Spleen (tissue), 11 donors: ENCODE data around the gene PDE4B. TPM values are rescaled to one million over a fixed set of nuclear protein-coding genes. Genes with fewer than 3 reads are reported as not detected.
"Not testable (repeated sequence)": the region's sequence is repeated elsewhere in the genome, so short reads cannot be mapped to it uniquely, and the experiment has no call there.

Experiments used
- DNase-seq: peaks from one replicate; pipeline ENCODE4 v3.0.0-alpha.2; 2020
- H3K27ac ChIP-seq, 8 donors: fragments of 200-600 bp; sonication (generic) in 7 of 8; 1 replicate in 4 of 8; 2 replicates in 4 of 8; pipeline versions ENCODE4 v1.5.0 to v1.8.0; 2016 to 2021; ENCODE audit warnings: inconsistent platforms in 4 of 8, mild to moderate bottlenecking in 4 of 8, moderate library complexity in 1 of 8
- H3K27me3 ChIP-seq, 7 donors: fragments of 200-600 bp; sonication (generic) in 6 of 7; replicated peaks in 1 of 7; 1 replicate in 4 of 7; 2 replicates in 3 of 7; pipeline versions ENCODE4 v1.5.0 to v1.8.0; 2016 to 2021; ENCODE audit warnings: inconsistent platforms in 3 of 7, mild to moderate bottlenecking in 1 of 7
- H3K36me3 ChIP-seq, 6 donors: fragments of 200-600 bp; sonication (generic) in 5 of 6; 1 replicate in 4 of 6; 2 replicates in 2 of 6; pipeline versions ENCODE4 v1.5.0 to v1.8.0; 2016 to 2021; ENCODE audit warnings: inconsistent platforms in 2 of 6
- H3K4me1 ChIP-seq, 6 donors: fragments of 200-600 bp; sonication (generic) in 5 of 6; 1 replicate in 3 of 6; 2 replicates in 3 of 6; pipeline versions ENCODE4 v1.5.0 to v1.8.0; 2016 to 2021; ENCODE audit warnings: inconsistent platforms in 3 of 6
- H3K4me3 ChIP-seq, 8 donors: fragments of 200-600 bp; sonication (generic) in 7 of 8; 1 replicate in 4 of 8; 2 replicates in 4 of 8; pipeline versions ENCODE4 v1.5.0 to v1.8.0; 2016 to 2021; ENCODE audit warnings: inconsistent platforms in 4 of 8, mild to moderate bottlenecking in 4 of 8, moderate library complexity in 2 of 8
- H3K9me3 ChIP-seq, 8 donors: fragments of 200-600 bp; sonication (generic) in 7 of 8; 1 replicate in 4 of 8; 2 replicates in 4 of 8; pipeline versions ENCODE4 v1.5.0 to v1.8.0; 2016 to 2021; ENCODE audit warnings: inconsistent platforms in 4 of 8
- CTCF ChIP-seq, 11 experiments: fragments of 200-600 bp in 7 of 11; fragments of 450-650 bp in 4 of 11; sonication (generic) in 4 of 11; IDR thresholded peaks in 8 of 11; conservative IDR thresholded peaks in 3 of 11; 1 replicate in 7 of 11; 2 replicates in 4 of 11; pipeline versions ENCODE4 v1.4.0 to v1.8.0; 2016 to 2021; ENCODE audit warnings: antibody characterized with exemption in 11 of 11, inconsistent platforms in 4 of 11, mild to moderate bottlenecking in 1 of 11
- POLR2A ChIP-seq, 3 donors: fragments of 450-650 bp; IDR thresholded peaks; one replicate each; pipeline ENCODE4 v1.5.1; 2017; ENCODE audit warnings: antibody characterized with exemption in 3 of 3, mild to moderate bottlenecking in 1 of 3
- POLR2AphosphoS5 ChIP-seq, 3 donors: sonication (generic); formaldehyde crosslinking; IDR thresholded peaks; one replicate each; pipeline ENCODE4 v1.5.1; 2017; ENCODE audit warnings: antibody characterized with exemption in 3 of 3
- WGBS, 5 donors: extraction: QIAGEN DNeasy Blood & Tissue Kit in 3 of 5; methylation state at CpG; one replicate each; pipeline versions ENCODE4 v1.1.5 to v1.1.7; 2013 to 2018; 5-methylcytosine and 5-hydroxymethylcytosine counted together
- intact Hi-C: fragments of 100-400 bp; cut with DNase I; formaldehyde crosslinking; loops from one replicate; pipeline ENCODE4 v1.15.0; 2023; ENCODE audit warnings: low total_unique reads
- polyA plus RNA-seq, 3 donors: library from polyadenylated mRNA; stranded (reverse); fragments of 200-250 nt; gene quantifications; one replicate each; pipeline ENCODE4 v1.2.1, GENCODE V29; 2013
- total RNA-seq, 7 donors: library from RNA; depleted of rRNA in 3 of 7; stranded (reverse); fragments of >200 nt in 3 of 7; fragmentation: NEBNext Ultra II Directional in 4 of 7; extraction: Animal tissue kit (Norgen Biotek cat#: 25700) in 4 of 7; gene quantifications; one replicate each; pipeline versions ENCODE4 v1.1.0 to v1.2.1, GENCODE V29; 2016 to 2021
- donor health status: healthy with polysubstance abuse.
- donor health status: DM: no; HTN: no; CAD: no; lungs with moderate emphysema.
- donor health status: DM: no; HTN: no; CAD: no.
- donor health status: Bipolar disorder and iron deficiency.
- donor health status: healthy.
- donor health status: DM: no; HTN: no; CAD: no.
- donor health status: DM: yes; HTN: yes; CAD: no.

PDE4B gene
- total and polyA plus RNA-seq, 10 donors = 12.6 to 88.2 (median 51.9) TPM

DNA sequence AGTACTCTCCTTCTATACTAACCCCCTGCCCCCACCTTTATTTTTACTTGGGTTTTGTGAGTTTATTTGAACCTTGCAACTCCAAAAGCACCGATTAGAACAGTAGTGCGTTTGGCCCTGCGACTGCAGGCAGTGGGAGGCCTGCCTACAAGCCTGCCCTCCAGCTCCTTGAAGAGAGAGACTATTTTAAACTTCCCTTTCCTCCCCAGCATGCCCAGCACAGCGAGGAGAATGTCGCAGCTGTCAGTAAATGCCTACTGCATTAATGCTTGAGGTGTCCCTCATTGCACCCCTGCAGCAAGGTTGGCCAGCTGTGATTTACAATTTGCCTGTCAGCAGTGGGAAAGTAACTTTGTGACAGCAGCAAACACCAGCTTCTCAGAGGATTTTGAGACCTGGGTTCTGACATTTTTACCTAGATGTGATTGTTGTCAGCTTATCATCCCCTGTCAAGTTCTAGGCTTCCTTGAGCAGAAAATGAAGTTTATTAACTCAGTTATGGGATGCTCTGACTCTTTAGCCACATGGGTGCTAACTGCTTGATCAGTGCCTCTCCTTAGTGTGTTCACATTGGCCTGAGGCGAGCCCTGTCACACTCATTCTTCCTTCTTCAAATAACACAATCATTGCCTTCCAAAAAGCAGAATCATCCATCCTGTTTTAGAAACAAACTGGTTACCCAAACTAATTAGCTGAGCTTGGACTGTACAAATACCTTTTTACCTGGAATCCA lies 170.6 kb downstream of the PDE4B start:
- no peak for DNase-seq
- intact Hi-C loops = no loop called here
- 33 to 61% (median 55%) methylated on average over 6 of the region's 6 CpGs for WGBS, 5 donors
- Histone ChIP-seq H3K4me3 (no peak overlapping the region), H3K27ac (no peak overlapping the region), H3K36me3 (no peaks in the 10 kb centered on the region), H3K4me1 (peaks cover 0 to 4% (median 0%) of the 10 kb centered on the region in 6 donors), H3K9me3 (peaks cover 0 to 5% (median 0%) of the 10 kb centered on the region in 8 donors), H3K27me3 (no peaks in the 10 kb centered on the region)
- no peak for TF ChIP-seq POLR2A (IDR thresholded peaks at IDR 0.05)
- TF ChIP-seq CTCF (IDR thresholded peaks at IDR 0.05 in 8 of 11, conservative IDR thresholded peaks at IDR 0.05 in 3 of 11) = no peak
- no peak for TF ChIP-seq POLR2AphosphoS5 (IDR thresholded peaks at IDR 0.05)

DNA sequence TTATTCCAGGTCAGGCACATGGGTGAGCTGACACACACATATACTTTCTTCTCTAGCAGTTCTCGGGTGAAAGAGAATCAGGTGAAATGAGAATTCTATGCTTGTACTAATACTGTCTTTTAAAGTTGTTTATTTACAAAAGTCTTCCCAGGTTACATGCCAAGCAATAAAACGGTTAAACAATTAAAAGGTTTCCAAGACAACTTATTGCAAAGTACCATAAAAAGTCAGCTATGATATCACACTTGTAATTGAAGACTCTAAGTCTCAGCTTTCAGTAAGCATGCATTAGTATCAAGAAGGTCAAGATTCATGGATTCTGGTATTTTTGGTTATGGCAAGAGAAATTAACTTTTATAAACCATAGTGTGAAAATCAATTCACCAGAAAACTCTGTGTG lies 171.4 kb downstream of the PDE4B start:
- H3K4me3 ChIP-seq = no peak overlapping the region
- intact Hi-C loops = no loop called here
- H3K4me1 ChIP-seq = no peaks in the 10 kb centered on the region
- WGBS, 5 donors = 65 to 88% (median 84%) methylated on average over 2 of the region's 2 CpGs
- no peaks in the 10 kb centered on the region for H3K36me3 ChIP-seq
- H3K27me3 ChIP-seq = no peaks in the 10 kb centered on the region
- peaks cover 0 to 5% (median 0%) of the 10 kb centered on the region in 8 donors for H3K9me3 ChIP-seq
- TF ChIP-seq POLR2AphosphoS5 (IDR thresholded peaks at IDR 0.05) (no peak), CTCF (IDR thresholded peaks at IDR 0.05 in 8 of 11, conservative IDR thresholded peaks at IDR 0.05 in 3 of 11) (no peak), POLR2A (IDR thresholded peaks at IDR 0.05) (no peak)
- no peak overlapping the region for H3K27ac ChIP-seq
- no peak for DNase-seq

GRCh38 chr1:65965112-65965996 lies 172.7 kb downstream of the PDE4B start:
- WGBS, 5 donors = 73 to 80% (median 78%) methylated on average over 6 of the region's 6 CpGs
- H3K27ac ChIP-seq = no peak overlapping the region
- H3K27me3 ChIP-seq = no peaks in the 10 kb centered on the region
- no peak overlapping the region for H3K4me3 ChIP-seq
- H3K9me3 ChIP-seq = peaks cover 0 to 5% (median 0%) of the 10 kb centered on the region in 8 donors
- no peaks in the 10 kb centered on the region for H3K4me1 ChIP-seq
- intact Hi-C loops = no loop called here
- DNase-seq = no peak
- H3K36me3 ChIP-seq = no peaks in the 10 kb centered on the region
- TF ChIP-seq POLR2A (IDR thresholded peaks at IDR 0.05) (no peak), CTCF (IDR thresholded peaks at IDR 0.05 in 8 of 11, conservative IDR thresholded peaks at IDR 0.05 in 3 of 11) (no peak), POLR2AphosphoS5 (IDR thresholded peaks at IDR 0.05) (no peak)

- H3K36me3 ChIP-seq, H3K27me3 ChIP-seq, intact Hi-C loops, H3K9me3 ChIP-seq, H3K4me1 ChIP-seq, H3K4me3 ChIP-seq, H3K27ac ChIP-seq, DNase-seq: not testable (repeated sequence)
- WGBS, 5 donors = 87 to 95% (median 93%) methylated on average over 4 of the region's 4 CpGs
Measured at GRCh38 chr1:65967492-65967891, 174.8 kb downstream of the PDE4B start.
